ENCODE data around the gene CREBRF.

GRCh38 chr5:173051746-173052145, 4.4 kb upstream of the CREBRF start:
- TF ChIP-seq, protein P1, sequence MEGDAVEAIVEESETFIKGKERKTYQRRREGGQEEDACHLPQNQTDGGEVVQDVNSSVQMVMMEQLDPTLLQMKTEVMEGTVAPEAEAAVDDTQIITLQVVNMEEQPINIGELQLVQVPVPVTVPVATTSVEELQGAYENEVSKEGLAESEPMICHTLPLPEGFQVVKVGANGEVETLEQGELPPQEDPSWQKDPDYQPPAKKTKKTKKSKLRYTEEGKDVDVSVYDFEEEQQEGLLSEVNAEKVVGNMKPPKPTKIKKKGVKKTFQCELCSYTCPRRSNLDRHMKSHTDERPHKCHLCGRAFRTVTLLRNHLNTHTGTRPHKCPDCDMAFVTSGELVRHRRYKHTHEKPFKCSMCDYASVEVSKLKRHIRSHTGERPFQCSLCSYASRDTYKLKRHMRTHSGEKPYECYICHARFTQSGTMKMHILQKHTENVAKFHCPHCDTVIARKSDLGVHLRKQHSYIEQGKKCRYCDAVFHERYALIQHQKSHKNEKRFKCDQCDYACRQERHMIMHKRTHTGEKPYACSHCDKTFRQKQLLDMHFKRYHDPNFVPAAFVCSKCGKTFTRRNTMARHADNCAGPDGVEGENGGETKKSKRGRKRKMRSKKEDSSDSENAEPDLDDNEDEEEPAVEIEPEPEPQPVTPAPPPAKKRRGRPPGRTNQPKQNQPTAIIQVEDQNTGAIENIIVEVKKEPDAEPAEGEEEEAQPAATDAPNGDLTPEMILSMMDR (IDR thresholded peaks at IDR 0.05; ENCODE audit: extremely low read depth in 1 of 2, insufficient read depth in 1 of 2, low read depth in 1 of 2, low read length in 2 of 2): no peak
- TF ChIP-seq POLR2A (IDR thresholded peaks at IDR 0.05; ENCODE audit: low read depth, low read length) (no peak), POLR2AphosphoS5 (IDR thresholded peaks at IDR 0.05; ENCODE audit: insufficient read depth, low read depth, low read length) (no peak), EZH2 (IDR thresholded peaks at IDR 0.05; ENCODE audit: borderline replicate concordance, low read depth, low read length, severe bottlenecking) (no peak), JUN (IDR thresholded peaks at IDR 0.05; ENCODE audit: borderline replicate concordance, insufficient read depth, insufficient read length, low read depth) (no peak)
- TF ChIP-seq, protein P2, sequence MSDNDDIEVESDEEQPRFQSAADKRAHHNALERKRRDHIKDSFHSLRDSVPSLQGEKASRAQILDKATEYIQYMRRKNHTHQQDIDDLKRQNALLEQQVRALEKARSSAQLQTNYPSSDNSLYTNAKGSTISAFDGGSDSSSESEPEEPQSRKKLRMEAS (IDR thresholded peaks at IDR 0.05; ENCODE audit: insufficient read depth, insufficient read length): no peak
